Fibroblast of mammary gland (primary cell): ENCODE data around the gene MYL1.

ENCODE experiments used
- DNase-seq: peaks from one replicate; pipeline ENCODE4 v3.0.0-alpha.2; 2010; ENCODE audit warnings: low read depth
- H3K4me3 ChIP-seq: 2 replicates; pipeline ENCODE4 v1.5.1; 2011; ENCODE audit warnings: low read depth, mild to moderate bottlenecking, low read length, moderate library complexity; ENCODE audit not compliant: control insufficient read depth
- CTCF ChIP-seq: conservative IDR thresholded peaks from 2 replicates; pipeline ENCODE4 v1.5.1; 2011; ENCODE audit warnings: low read depth, low read length, inconsistent platforms; ENCODE audit not compliant: control insufficient read depth, insufficient read depth

MYL1 gene

DNA sequence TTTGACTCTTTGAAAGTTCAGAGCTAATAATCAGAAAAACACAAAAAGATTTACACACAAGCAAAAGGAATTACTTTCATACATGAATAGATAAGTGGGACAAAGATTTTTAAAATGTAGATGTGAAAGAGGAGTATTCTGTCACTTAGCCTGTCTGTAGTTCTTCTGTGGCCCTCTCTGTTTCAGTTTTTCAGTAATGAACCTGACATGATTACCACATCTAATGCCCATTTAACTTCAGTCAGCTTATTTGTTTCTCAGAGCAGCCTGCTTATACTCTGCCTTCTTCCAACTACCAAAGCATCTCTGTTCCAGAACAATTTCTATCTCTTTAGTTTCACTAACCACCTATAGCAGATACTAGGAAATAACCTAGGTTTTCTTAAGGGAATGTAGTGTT is 55.3 kb downstream of the MYL1 start:
- no peak for TF ChIP-seq CTCF
- no peak for DNase-seq
- H3K4me3 ChIP-seq, result no peak overlapping the region

DNA sequence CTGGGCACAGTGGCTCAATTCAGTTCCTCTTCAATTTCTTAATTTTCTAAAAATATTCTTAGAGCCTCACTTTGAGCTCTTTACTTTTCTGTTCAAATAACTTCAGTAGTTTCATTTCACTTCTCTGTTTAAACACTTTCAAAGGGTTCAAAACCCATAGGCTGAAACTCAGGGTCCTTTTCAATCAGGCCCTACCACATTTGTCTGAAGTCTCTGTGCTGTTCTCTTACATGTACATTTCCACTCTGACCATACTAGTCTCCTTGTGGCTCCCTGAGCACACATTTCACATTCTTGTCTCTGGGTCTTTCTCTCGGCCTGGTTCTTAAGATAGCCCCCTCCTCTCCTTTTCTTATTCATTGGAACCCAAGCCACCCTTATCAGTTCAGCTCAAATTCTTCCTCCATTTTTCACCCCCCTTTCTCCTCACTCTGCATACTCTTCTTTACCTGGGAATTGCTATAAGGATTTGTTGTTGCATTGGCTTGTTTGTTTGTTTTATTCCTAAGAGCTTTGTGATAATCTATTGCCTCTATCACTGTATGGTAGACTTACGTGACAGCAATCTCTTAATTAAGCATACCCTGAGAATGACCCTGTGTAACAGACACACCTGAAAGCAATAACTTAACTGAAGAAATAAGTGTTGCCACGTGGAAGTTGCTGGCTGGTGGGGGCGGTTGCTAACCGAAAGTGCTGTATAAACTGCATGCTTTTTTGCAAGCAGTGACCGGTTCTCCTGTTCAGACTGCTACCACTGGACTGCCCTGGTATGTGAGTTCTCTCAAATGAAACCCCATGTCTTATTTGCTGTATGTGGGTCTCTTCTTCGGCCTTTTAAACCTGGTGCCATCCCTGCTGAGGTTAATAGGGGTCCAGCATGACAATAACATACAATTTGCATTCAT is 62.0 kb downstream of the MYL1 start:
- DNase-seq, result no peak
- TF ChIP-seq CTCF, result no peak

DNA sequence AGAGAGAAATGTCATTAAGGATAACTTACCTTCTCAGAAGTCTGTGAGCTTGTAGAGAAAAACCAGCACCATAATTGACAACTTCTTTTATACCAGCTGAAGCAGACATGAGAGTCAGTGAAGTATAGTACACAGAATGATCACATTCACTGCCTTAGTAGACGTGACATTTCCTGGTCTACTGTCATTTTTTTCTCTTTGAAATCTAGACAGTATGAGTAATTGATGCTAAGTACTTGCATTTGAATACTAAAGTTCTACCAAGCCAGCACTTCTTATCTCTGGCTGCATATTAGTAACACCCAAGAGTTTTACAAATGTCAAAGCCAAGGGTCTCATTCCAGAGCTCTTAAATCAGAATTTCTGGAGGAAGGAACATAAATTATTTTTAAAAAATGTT is 64.4 kb downstream of the MYL1 start:
- H3K4me3 ChIP-seq, result no peak overlapping the region
- no peak for TF ChIP-seq CTCF
- no peak for DNase-seq

More for the DNA sequence above, 62.0 kb downstream of the MYL1 start:
- no peak overlapping the region for H3K4me3 ChIP-seq
